ENCODE data around the gene MACROD2. TPM values are rescaled to one million over a fixed set of nuclear protein-coding genes. Genes with fewer than 3 reads are reported as not detected.
A peak's percentile ranks its signal among the peaks of the same experiment; 100 is the strongest.

The MACROD2 gene
- total RNA-seq, 1 donor from 2014 or later: 78.2 TPM

DNA sequence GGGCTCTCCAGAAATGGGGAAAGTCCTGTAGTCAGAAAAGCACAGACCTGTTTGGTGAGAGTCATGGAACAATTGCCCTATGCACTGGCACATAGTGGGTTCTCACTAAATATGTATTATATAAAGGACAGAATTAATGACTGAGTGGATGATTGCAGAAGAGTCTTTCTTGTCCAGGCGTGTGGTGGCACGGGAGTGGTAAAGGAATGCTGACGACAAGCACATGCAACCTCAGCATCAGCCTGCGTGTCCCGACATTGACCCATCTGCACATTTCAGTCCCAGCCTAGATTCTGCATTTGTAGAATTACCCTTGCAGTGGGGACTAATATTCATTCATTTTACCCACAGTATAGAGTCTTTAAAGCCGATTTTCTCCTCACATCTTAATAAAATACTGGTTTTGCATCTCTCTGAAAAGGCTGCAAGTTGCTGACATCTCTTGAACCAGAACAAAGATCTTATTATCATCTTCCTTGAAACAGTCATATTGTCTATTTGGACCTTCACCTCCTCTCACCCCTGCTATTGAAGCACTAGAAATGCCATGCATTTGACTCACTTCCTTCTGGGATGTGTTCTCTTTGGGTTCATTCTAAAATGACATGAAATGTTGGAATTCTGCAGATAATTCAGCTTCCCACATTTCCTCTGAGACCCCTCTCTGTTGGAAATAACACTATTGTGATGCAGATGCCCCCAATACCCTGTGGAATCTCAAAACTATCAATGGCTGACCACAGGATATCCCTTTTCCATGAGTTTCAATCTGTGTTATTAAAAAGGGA is 1225.7 kb downstream of the MACROD2 start:
- no peak for DNase-seq

DNA sequence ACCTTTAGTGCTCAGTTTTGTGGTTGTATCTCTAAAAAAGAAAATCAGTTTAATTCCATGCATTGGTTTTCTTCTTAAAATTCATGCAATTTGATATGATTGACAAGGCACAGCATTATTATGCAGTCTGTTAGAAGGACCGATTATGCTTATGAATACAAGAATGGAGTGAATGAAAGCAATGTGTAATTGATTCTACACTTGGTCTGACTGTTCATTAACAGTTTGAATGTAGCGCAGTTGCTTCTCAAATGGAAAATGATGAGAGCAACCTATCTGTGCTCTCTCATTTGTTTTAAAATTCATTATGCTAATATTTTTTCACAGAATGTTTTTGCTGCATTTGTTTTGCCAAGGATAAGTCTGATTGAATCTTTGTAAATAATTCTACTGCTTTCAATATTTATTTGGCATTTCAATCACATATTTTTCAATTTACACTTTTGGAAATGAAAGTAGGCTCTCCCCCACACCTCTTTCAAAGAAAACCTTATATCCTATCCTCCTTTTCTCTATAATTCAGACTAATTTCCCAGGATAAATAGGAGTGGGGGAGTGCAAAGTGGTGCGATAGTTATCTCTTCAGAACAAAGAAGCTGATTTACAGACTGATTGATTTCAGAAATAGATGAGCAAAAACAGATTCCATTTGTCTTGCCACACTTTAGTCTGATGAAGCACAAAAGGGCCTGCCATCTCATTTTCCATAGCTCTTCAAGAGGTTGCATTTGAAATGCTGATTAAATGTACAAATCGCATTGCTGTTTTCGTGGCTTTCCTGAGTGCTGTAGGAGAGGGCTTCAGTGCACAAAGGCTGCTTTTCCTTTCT is 1227.4 kb downstream of the MACROD2 start:
- intact Hi-C loops (cut with DNase I): no loop called here
- DNase-seq: no peak

More for the DNA sequence above, 1225.7 kb downstream of the MACROD2 start:
- ATAC-seq: no peak
- Histone ChIP-seq H3K27ac (no peak overlapping the region), H3K9me3 (no peaks in the 10 kb centered on the region), H3K36me3 (no peaks in the 10 kb centered on the region), H3K4me1 (no peaks in the 10 kb centered on the region), H3K27me3 (no peaks in the 10 kb centered on the region), H3K4me3 (no peak overlapping the region)
- TF ChIP-seq, protein P1, sequence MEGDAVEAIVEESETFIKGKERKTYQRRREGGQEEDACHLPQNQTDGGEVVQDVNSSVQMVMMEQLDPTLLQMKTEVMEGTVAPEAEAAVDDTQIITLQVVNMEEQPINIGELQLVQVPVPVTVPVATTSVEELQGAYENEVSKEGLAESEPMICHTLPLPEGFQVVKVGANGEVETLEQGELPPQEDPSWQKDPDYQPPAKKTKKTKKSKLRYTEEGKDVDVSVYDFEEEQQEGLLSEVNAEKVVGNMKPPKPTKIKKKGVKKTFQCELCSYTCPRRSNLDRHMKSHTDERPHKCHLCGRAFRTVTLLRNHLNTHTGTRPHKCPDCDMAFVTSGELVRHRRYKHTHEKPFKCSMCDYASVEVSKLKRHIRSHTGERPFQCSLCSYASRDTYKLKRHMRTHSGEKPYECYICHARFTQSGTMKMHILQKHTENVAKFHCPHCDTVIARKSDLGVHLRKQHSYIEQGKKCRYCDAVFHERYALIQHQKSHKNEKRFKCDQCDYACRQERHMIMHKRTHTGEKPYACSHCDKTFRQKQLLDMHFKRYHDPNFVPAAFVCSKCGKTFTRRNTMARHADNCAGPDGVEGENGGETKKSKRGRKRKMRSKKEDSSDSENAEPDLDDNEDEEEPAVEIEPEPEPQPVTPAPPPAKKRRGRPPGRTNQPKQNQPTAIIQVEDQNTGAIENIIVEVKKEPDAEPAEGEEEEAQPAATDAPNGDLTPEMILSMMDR (IDR thresholded peaks at IDR 0.05): no peak
- intact Hi-C loops (cut with DNase I): no loop called here

DNA sequence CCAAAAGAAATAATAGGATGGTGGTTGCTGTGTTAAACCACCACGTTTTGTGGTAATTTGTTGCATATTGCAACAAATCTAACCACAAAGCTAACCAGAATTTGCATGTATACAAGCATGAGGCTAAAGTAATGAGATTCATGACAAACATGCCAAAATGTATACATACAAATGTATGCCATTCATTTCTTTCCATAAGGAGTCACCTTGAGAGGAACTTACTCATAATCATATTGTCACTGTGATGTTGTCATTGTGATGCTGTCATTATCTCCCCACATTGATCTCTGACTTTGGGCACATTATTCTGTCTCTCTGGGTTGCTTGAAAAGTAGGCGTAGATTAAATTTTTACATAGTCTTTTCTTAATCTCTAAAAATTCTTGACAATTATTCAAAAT is 1228.9 kb downstream of the MACROD2 start:
- intact Hi-C loops (cut with DNase I): no loop called here
- Histone ChIP-seq H3K4me1 (no peaks in the 10 kb centered on the region), H3K36me3 (no peaks in the 10 kb centered on the region), H3K27ac (no peak overlapping the region), H3K9me3 (no peaks in the 10 kb centered on the region), H3K4me3 (no peak overlapping the region), H3K27me3 (no peaks in the 10 kb centered on the region)
- TF ChIP-seq, protein P1 (IDR thresholded peaks at IDR 0.05): no peak
- ATAC-seq (no peak), DNase-seq (no peak)

More for the DNA sequence above, 1227.4 kb downstream of the MACROD2 start:
- H3K9me3 ChIP-seq: no peaks in the 10 kb centered on the region
- no peak overlapping the region for H3K27ac ChIP-seq
- no peak for ATAC-seq
- TF ChIP-seq, protein P1 (IDR thresholded peaks at IDR 0.05): no peak
- no peak overlapping the region for H3K4me3 ChIP-seq
- no peaks in the 10 kb centered on the region for H3K36me3 ChIP-seq
- no peaks in the 10 kb centered on the region for H3K4me1 ChIP-seq
- H3K27me3 ChIP-seq: no peaks in the 10 kb centered on the region

DNA sequence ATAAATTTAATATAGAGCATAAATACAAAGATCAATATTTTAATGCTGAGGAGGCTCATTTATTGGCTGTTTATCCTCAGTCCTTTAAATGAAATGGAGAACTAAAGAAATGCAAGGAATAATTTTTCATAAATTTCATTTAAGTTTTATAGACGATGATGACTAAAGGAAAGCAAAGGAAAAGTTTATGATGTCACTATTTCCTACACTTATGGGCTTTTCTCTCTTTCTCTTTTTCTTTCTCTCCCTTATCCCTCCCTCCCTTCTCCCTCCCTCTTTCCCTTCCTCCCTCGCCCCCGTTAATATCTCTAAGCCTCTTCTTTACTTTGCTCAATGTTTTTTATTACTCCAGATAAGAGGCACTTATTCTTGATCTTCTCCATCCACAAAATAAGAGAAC is 1231.8 kb downstream of the MACROD2 start:
- DNase-seq (no peak), ATAC-seq (no peak)
- H3K36me3 ChIP-seq: no peaks in the 10 kb centered on the region
- H3K27ac ChIP-seq: no peak overlapping the region
- intact Hi-C loops (cut with DNase I): no loop called here
- H3K4me3 ChIP-seq: no peak overlapping the region
- no peaks in the 10 kb centered on the region for H3K27me3 ChIP-seq
- H3K4me1 ChIP-seq: no peaks in the 10 kb centered on the region
- TF ChIP-seq, protein P1 (IDR thresholded peaks at IDR 0.05): no peak
- H3K9me3 ChIP-seq: no peaks in the 10 kb centered on the region

DNA sequence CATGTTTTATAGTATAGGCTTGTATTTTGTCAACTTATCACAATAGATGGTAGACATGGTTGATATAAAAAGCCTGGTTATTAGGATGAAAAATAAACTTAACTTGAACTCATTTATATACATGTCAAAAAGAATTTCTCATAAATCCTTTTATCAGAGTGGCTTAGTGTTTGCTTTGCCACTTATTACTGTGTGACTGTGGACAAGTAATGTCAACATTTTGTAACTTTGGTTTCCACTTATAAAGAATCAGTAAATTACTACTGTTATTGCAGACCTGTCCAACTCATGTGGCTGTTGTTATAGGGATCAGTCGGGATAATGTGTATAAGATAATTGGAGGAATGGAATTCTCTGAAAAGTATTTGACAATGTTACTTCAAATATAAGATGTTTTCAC is 1236.9 kb downstream of the MACROD2 start:
- Histone ChIP-seq H3K36me3 (no peaks in the 10 kb centered on the region), H3K4me3 (no peak overlapping the region), H3K27ac (no peak overlapping the region), H3K9me3 (no peaks in the 10 kb centered on the region), H3K4me1 (no peaks in the 10 kb centered on the region), H3K27me3 (no peaks in the 10 kb centered on the region)
- no peak for DNase-seq
- TF ChIP-seq, protein P1 (IDR thresholded peaks at IDR 0.05): no peak
- peak; percentile 56 for ATAC-seq
- intact Hi-C loops (cut with DNase I): no loop called here

Measured in upper lobe of right lung (tissue), 1 donor.